H1 (cell line): ENCODE data around the gene TEX11. TPM values are rescaled to one million over a fixed set of nuclear protein-coding genes. Genes with fewer than 3 reads are reported as not detected.

Experiments used
- CTCF ChIA-PET: fragments of 300-600 bp; sonication (Branson Sonifier 250); formaldehyde crosslinking; loops from one replicate; lab custom pipeline; 2021; ENCODE audit not compliant: partially characterized antibody; lab: Charles Lee
- POLR2A ChIA-PET: fragments of 300-600 bp; sonication (Branson Sonifier 250); formaldehyde crosslinking; loops from one replicate; lab custom pipeline; 2021; ENCODE audit warnings: inconsistent platforms; ENCODE audit not compliant: partially characterized antibody; lab: Charles Lee
- DNase-seq, 2 experiments: peaks; one replicate each; pipeline versions ENCODE4 v3.0.0 to v3.0.0-alpha.2; 2010 to 2022; ENCODE audit warnings: low spot score in 2 of 2, low read depth in 1 of 2, mixed read lengths in 1 of 2
- FAIRE-seq: peaks from 2 replicates; lab custom pipeline; 2011; peaks lifted over from hg19 to GRCh38; lab: Jason Lieb, UNC
- H2AFZ ChIP-seq: 2 replicates; pipeline ENCODE4 v1.8.1; 2012; ENCODE audit warnings: low read length, inconsistent platforms
- H2AK5ac ChIP-seq: 2 replicates; pipeline ENCODE4 v1.6.1; 2013; ENCODE audit warnings: low read depth, low read length
- H2BK120ac ChIP-seq: replicated peaks from 2 replicates; pipeline ENCODE3; 2013; ENCODE audit warnings: low read depth, low read length, inconsistent platforms
- H2BK12ac ChIP-seq: 2 replicates; pipeline ENCODE4 v1.6.1; 2013; ENCODE audit warnings: low read depth, low read length
- H2BK15ac ChIP-seq: 2 replicates; pipeline ENCODE4 v1.6.1; 2013; ENCODE audit warnings: low read length
- H2BK20ac ChIP-seq: 2 replicates; pipeline ENCODE4 v1.6.1; 2013; ENCODE audit warnings: low read length
- H2BK5ac ChIP-seq: 2 replicates; pipeline ENCODE4 v1.6.1; 2013; ENCODE audit warnings: low read depth, low read length
- H3K14ac ChIP-seq: 2 replicates; pipeline ENCODE4 v1.6.1; 2013; ENCODE audit warnings: inconsistent platforms; ENCODE audit not compliant: insufficient read length
- H3K18ac ChIP-seq: 2 replicates; pipeline ENCODE4 v1.6.1; 2013; ENCODE audit warnings: low read length; ENCODE audit errors: extremely low read depth
- H3K23ac ChIP-seq: 2 replicates; pipeline ENCODE4 v1.6.1; 2013; ENCODE audit warnings: inconsistent platforms; ENCODE audit not compliant: insufficient read length
- H3K23me2 ChIP-seq: 2 replicates; pipeline ENCODE4 v1.6.1; 2013; ENCODE audit warnings: low read depth, low read length
- H3K27ac ChIP-seq: 2 replicates; pipeline ENCODE4 v1.6.1; 2011; ENCODE audit warnings: low read depth, low read length, inconsistent platforms
- H3K27me3 ChIP-seq, 4 experiments: replicated peaks in 1 of 4; 1 replicate in 1 of 4; 2 replicates in 3 of 4; pipeline versions ENCODE4 v1.6.1 to v1.8.1; 2011 to 2013; ENCODE audit warnings: low read length in 3 of 4, mild to moderate bottlenecking in 3 of 4, inconsistent platforms in 2 of 4, mixed read lengths in 2 of 4, moderate library complexity in 1 of 4; ENCODE audit not compliant: control insufficient read depth in 3 of 4, insufficient read depth in 3 of 4; ENCODE audit errors: extremely low read depth in 1 of 4
- H3K36me3 ChIP-seq, 4 experiments: 2 replicates each; pipeline versions ENCODE4 v1.6.1 to v1.8.1; 2011 to 2013; ENCODE audit warnings: mild to moderate bottlenecking in 4 of 4, low read length in 3 of 4, moderate library complexity in 2 of 4, control low read depth in 1 of 4, inconsistent platforms in 1 of 4; ENCODE audit not compliant: insufficient read depth in 4 of 4, control insufficient read depth in 2 of 4
- H3K4ac ChIP-seq: replicated peaks from 2 replicates; pipeline ENCODE3; 2013; ENCODE audit warnings: low read length, low read depth, mixed read lengths, inconsistent platforms; ENCODE audit not compliant: insufficient read length
- H3K4me1 ChIP-seq, 4 experiments: replicated peaks in 1 of 4; 1 replicate in 1 of 4; 2 replicates in 3 of 4; pipeline versions ENCODE4 v1.6.1 to v1.8.1; 2011 to 2013; ENCODE audit warnings: low read length in 3 of 4, inconsistent platforms in 2 of 4, mixed read lengths in 1 of 4; ENCODE audit not compliant: insufficient read depth in 4 of 4, control insufficient read depth in 3 of 4
- H3K4me2 ChIP-seq, 2 experiments: 2 replicates each; pipeline versions ENCODE4 v1.6.1 to v1.8.1; 2011 to 2013; ENCODE audit warnings: low read depth in 2 of 2, low read length in 2 of 2, control low read depth in 1 of 2, inconsistent platforms in 1 of 2, mild to moderate bottlenecking in 1 of 2; ENCODE audit not compliant: insufficient read depth in 1 of 2
- H3K4me3 ChIP-seq, 4 experiments: fragments of 200-600, 300-600 bp in 1 of 4; sonication (generic), shearing (Covaris generic), sonication (Bioruptor Twin) in 1 of 4; 2 replicates each; pipeline versions ENCODE4 v1.5.1 to v1.8.1; 2011 to 2016; ENCODE audit warnings: low read length in 4 of 4, low read depth in 3 of 4, control low read depth in 2 of 4, inconsistent platforms in 2 of 4, mild to moderate bottlenecking in 2 of 4, mixed read lengths in 1 of 4, moderate library complexity in 1 of 4; ENCODE audit not compliant: insufficient read depth in 2 of 4; ENCODE audit errors: extremely low read depth in 1 of 4
- H3K56ac ChIP-seq: replicated peaks from 2 replicates; pipeline ENCODE3; 2013; ENCODE audit warnings: low read depth, mild to moderate bottlenecking, mixed read lengths, low read length, inconsistent platforms; ENCODE audit not compliant: insufficient read length
- H3K79me1 ChIP-seq: 2 replicates; pipeline ENCODE4 v1.6.1; 2013; ENCODE audit warnings: low read depth, low read length, control low read depth
- H3K79me2 ChIP-seq, 2 experiments: 2 replicates each; pipeline versions ENCODE4 v1.6.1 to v1.8.1; 2012 to 2013; ENCODE audit warnings: low read length in 2 of 2, mild to moderate bottlenecking in 2 of 2, inconsistent platforms in 1 of 2; ENCODE audit not compliant: insufficient read depth in 2 of 2, control insufficient read depth in 1 of 2
- H3K9ac ChIP-seq, 4 experiments: replicated peaks in 1 of 4; 1 replicate in 1 of 4; 2 replicates in 3 of 4; pipeline versions ENCODE4 v1.6.1 to v1.8.1; 2011 to 2013; ENCODE audit warnings: low read depth in 3 of 4, low read length in 3 of 4, control low read depth in 2 of 4, mild to moderate bottlenecking in 2 of 4, moderate library complexity in 2 of 4, inconsistent platforms in 1 of 4; ENCODE audit errors: extremely low read depth in 1 of 4
- H3K9me3 ChIP-seq, 2 experiments: 2 replicates each; pipeline versions ENCODE4 v1.6.1 to v1.8.1; 2012 to 2013; ENCODE audit warnings: mild to moderate bottlenecking in 2 of 2, moderate library complexity in 2 of 2, control low read depth in 1 of 2, inconsistent platforms in 1 of 2, low read depth in 1 of 2, low read length in 1 of 2, mixed read lengths in 1 of 2; ENCODE audit not compliant: insufficient read depth in 2 of 2
- H4K20me1 ChIP-seq, 2 experiments: replicated peaks in 1 of 2; 2 replicates each; pipeline versions ENCODE3 to v1.8.1; 2011 to 2013; ENCODE audit warnings: inconsistent platforms in 2 of 2, low read length in 2 of 2, mild to moderate bottlenecking in 1 of 2; ENCODE audit not compliant: insufficient read depth in 2 of 2, control insufficient read depth in 1 of 2
- H4K5ac ChIP-seq: 2 replicates; pipeline ENCODE4 v1.6.1; 2013; ENCODE audit warnings: low read length, low read depth, mixed read lengths, inconsistent platforms; ENCODE audit not compliant: insufficient read length
- H4K8ac ChIP-seq: 2 replicates; pipeline ENCODE4 v1.8.0; 2013; ENCODE audit warnings: mild to moderate bottlenecking, moderate library complexity, low read length, inconsistent platforms; ENCODE audit not compliant: insufficient read depth; ENCODE audit errors: extremely low read depth
- H4K91ac ChIP-seq: replicated peaks from 2 replicates; pipeline ENCODE3; 2013; ENCODE audit warnings: low read length, mixed read lengths, inconsistent platforms; ENCODE audit not compliant: insufficient read length
- RNF2 ChIP-seq: fragments of 200-900, 300-1000 bp; sonication (generic); IDR thresholded peaks from 2 replicates; pipeline ENCODE4 v1.7.1; 2016; ENCODE audit warnings: borderline replicate concordance, low read depth, mild to moderate bottlenecking, antibody characterized with exemption, low read length; ENCODE audit not compliant: poor library complexity, severe bottlenecking; ENCODE audit errors: missing control alignments
- RXRA ChIP-seq: IDR thresholded peaks from 2 replicates; pipeline ENCODE4 v1.6.1; 2011; ENCODE audit warnings: low read depth, mild to moderate bottlenecking, low read length, moderate library complexity; ENCODE audit not compliant: insufficient read depth
- SAP30 ChIP-seq: fragments of 300-600 bp; sonication (generic); IDR thresholded peaks from 2 replicates; pipeline ENCODE4 v1.7.1; 2012; ENCODE audit warnings: low read length, moderate library complexity, mild to moderate bottlenecking, inconsistent platforms; ENCODE audit not compliant: insufficient read depth, insufficient replicate concordance
- SIX5 ChIP-seq: IDR thresholded peaks from 2 replicates; pipeline ENCODE4 v1.6.1; 2011; ENCODE audit warnings: mild to moderate bottlenecking, low read depth, low read length
- TAF1 ChIP-seq: IDR thresholded peaks from 2 replicates; pipeline ENCODE4 v1.6.1; 2011; ENCODE audit warnings: mild to moderate bottlenecking, low read depth, low read length
- TCF12 ChIP-seq: IDR thresholded peaks from 2 replicates; pipeline ENCODE4 v1.6.1; 2011; ENCODE audit warnings: low read depth, mild to moderate bottlenecking, low read length
- WGBS, 2 experiments: shearing (Covaris generic) in 1 of 2; methylation state at CpG; one replicate each; pipeline versions ENCODE4 v1.1.6 to v1.1.7; 2013 to 2015; ENCODE audit warnings: low lambda C conversion rate in 2 of 2, mixed read lengths in 2 of 2, inconsistent platforms in 1 of 2, low coverage in 1 of 2, missing lambda C conversion rate in 1 of 2; ENCODE audit not compliant: insufficient replicate concordance in 2 of 2, insufficient coverage in 1 of 2, insufficient read length in 1 of 2; ENCODE audit errors: extremely low coverage in 1 of 2, missing lambda C conversion rate in 1 of 2; 5-methylcytosine and 5-hydroxymethylcytosine counted together
- polyA plus RNA-seq, 7 experiments: library from polyadenylated mRNA; depleted of rRNA in 3 of 7; stranded (reverse) in 5 of 7; unstranded in 2 of 7; fragments of >200 nt in 5 of 7; fragments of 200-250 nt in 2 of 7; gene quantifications; 1 replicate in 5 of 7; 2 replicates in 1 of 7; 4 replicates in 1 of 7; pipeline versions ENCODE4 v1.2.1 to v1.2.3, GENCODE V29; 2011 to 2013; ENCODE audit warnings: missing spikeins in 2 of 7, mixed read lengths in 2 of 7
- total RNA-seq: library from RNA; stranded (reverse); fragmentation: NEBNext Ultra II Directional; extraction: Animal tissue kit (Norgen Biotek cat#: 25700); gene quantifications from 2 replicates; pipeline ENCODE4 v1.2.1, GENCODE V29; 2021

The TEX11 gene
- total and polyA plus RNA-seq, 2 of the 8 experiments (the other 6 are each of a cell fraction or from before 2014, with no cell fraction given): 0.11 to 0.74 TPM

GRCh38 chrX:70479922-70480659 is 428.4 kb downstream of the TEX11 start:
- Histone ChIP-seq H3K27ac (no peak overlapping the region), H3K4me3 (no peak overlapping the region), H3K14ac (no peak overlapping the region), H3K4me2 (peak overlapping the region; percentile 39 to 88), H2BK120ac (no peak overlapping the region), H3K9ac (no peak overlapping the region), H3K79me1 (peaks cover 4% of the 10 kb centered on the region), H2BK5ac (no peak overlapping the region), H3K4me1 (peaks cover 7 to 34% (median 24%) of the 10 kb centered on the region in 4 experiments; a peak in 6 of 7 replicates), H4K20me1 (peaks cover 4 to 29% of the 10 kb centered on the region in 2 experiments), H2BK15ac (no peak overlapping the region), H2BK12ac (no peak overlapping the region), H3K79me2 (peaks cover 0 to 70% of the 10 kb centered on the region in 2 experiments; a peak in 2 of 4 replicates), H3K23me2 (peaks cover 1% of the 10 kb centered on the region), H2BK20ac (no peak overlapping the region), H3K56ac (no peak overlapping the region), H2AFZ (no peak overlapping the region), H4K8ac (no peak overlapping the region), H4K91ac (no peak overlapping the region), H3K23ac (no peak overlapping the region), H3K27me3 (no peaks in the 10 kb centered on the region), H3K9me3 (no peaks in the 10 kb centered on the region), H2AK5ac (no peak overlapping the region), H3K36me3 (peaks cover 0 to 24% (median 6%) of the 10 kb centered on the region in 4 experiments; a peak in 4 of 8 replicates), H3K18ac (no peak overlapping the region), H4K5ac (no peak overlapping the region), H3K4ac (no peak overlapping the region)
- WGBS, 2 experiments: 26% methylated on average over 5 of the region's 6 CpGs; no CpG with 5 or more reads in 1 of the 2 experiments
- TF ChIP-seq SIX5: no peak
- no peak for TF ChIP-seq RNF2
- no peak for TF ChIP-seq RXRA
- no peak for TF ChIP-seq TAF1
- no peak for TF ChIP-seq SAP30
- no peak for TF ChIP-seq TCF12
- ChIA-PET POLR2A (interaction anchor here (0.9 to 5.3 kb wide), 6 partner anchors 10 to 26 kb away, joined by 3 to 29 read pairs (median 4); no protein-coding TSS in a partner anchor), CTCF (interaction anchor here (0.8 to 1.5 kb wide), 6 partner anchors 12 to 26 kb away, joined by 3 to 6 read pairs (median 4); no protein-coding TSS in a partner anchor)
- DNase-seq (no peak), FAIRE-seq (no peak)
